ENCODE data around the gene COX4I2. TPM values are rescaled to one million over a fixed set of nuclear protein-coding genes. Genes with fewer than 3 reads are reported as not detected.
A peak's percentile ranks its signal among the peaks of the same experiment; 100 is the strongest.
"Not testable (repeated sequence)": the region's sequence is repeated elsewhere in the genome, so short reads cannot be mapped to it uniquely, and the experiment has no call there.

COX4I2 gene
- total RNA-seq, 1 experiment from 2014 or later: not detected

DNA sequence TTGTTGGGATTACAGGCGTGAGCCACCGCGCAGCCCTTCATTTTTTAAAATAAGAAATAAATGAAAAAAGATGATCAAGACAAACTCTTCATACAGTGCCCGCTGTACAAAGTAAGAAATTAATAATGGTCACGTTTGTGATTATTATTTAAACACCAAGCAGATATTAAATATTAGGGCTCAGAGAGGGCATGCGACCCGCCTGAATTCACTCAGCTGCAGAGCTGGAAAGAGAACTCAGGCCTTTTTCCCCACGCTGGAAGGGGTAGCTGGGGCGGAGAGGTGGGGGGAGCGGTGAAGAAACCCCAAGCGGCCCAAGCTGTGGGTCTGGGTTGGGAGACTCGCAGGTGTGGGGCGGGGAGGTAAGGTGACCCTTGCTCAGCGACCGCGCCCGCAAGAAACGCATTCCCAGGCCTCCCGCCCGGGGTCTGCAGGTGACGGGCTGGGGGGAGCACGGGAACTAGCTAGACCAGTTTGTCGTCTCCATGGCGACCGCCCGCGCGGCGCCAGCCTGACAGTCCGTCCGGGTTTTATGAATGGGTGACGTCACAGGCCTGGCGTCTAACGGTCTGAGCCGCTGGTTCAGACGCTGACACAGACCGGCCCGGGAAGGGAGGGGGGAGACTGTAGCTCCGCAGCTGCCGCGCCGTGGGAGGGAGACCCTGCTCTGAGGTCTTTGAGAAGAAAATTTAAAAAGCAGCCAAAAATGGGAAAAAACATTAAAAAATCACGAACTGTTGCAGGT lies 33.7 kb upstream of the COX4I2 start:
- Histone ChIP-seq H3K36me3 (peaks cover 28% of the 10 kb centered on the region), H3K4me1 (replicated peaks) (peaks cover 48% of the 10 kb centered on the region), H3K9me3 (replicated peaks) (no peaks in the 10 kb centered on the region; the same call in 1 of the 2 replicates), H3K4me3 (peak overlapping the region; percentile 69), H3K27ac (peak overlapping the region; percentile 99), H3K27me3 (replicated peaks) (no peaks in the 10 kb centered on the region)
- peak; percentile 98 to 100 for DNase-seq (ENCODE audit: low read depth in 1 of 2, low spot score in 2 of 2)

- Histone ChIP-seq H3K9me3 (replicated peaks) (no peaks in the 10 kb centered on the region; the same call in 1 of the 2 replicates), H3K27ac (peak overlapping the region; percentile 99), H3K27me3 (replicated peaks) (no peaks in the 10 kb centered on the region), H3K4me1 (replicated peaks) (peaks cover 49% of the 10 kb centered on the region), H3K36me3 (peaks cover 28% of the 10 kb centered on the region), H3K4me3 (peak overlapping the region; percentile 69)
- no peak for DNase-seq (ENCODE audit: low read depth in 1 of 2, low spot score in 2 of 2)
Measured at GRCh38 chr20:31604567-31605030, 33.1 kb upstream of the COX4I2 start.

GRCh38 chr20:31605031-31605901 lies 32.4 kb upstream of the COX4I2 start, which contains the start of gene ID1:
TSS of gene ID1 (plus strand) at chr20:31605289. CDS start at chr20:31605388, 99 bp downstream.
- no peaks in the 10 kb centered on the region for H3K27me3 ChIP-seq (replicated peaks)
- no peaks in the 10 kb centered on the region; the same call in 1 of the 2 replicates for H3K9me3 ChIP-seq (replicated peaks)
- H3K4me1 ChIP-seq (replicated peaks): peaks cover 51% of the 10 kb centered on the region
- peak within 1 kb of the TSS; percentile 69 for H3K4me3 ChIP-seq
- DNase-seq (ENCODE audit: low read depth in 1 of 2, low spot score in 2 of 2): peak; percentile 97 to 99
- H3K36me3 ChIP-seq: peaks cover 28% of the 10 kb centered on the region
- peak within 1 kb of the TSS; percentile 99 for H3K27ac ChIP-seq

GRCh38 chr20:31605902-31606803 lies 31.6 kb upstream of the COX4I2 start:
- H3K27me3 ChIP-seq (replicated peaks): no peaks in the 10 kb centered on the region
- peak overlapping the region; percentile 69 for H3K4me3 ChIP-seq
- H3K4me1 ChIP-seq (replicated peaks): peaks cover 60% of the 10 kb centered on the region
- H3K27ac ChIP-seq: peak overlapping the region; percentile 99
- H3K36me3 ChIP-seq: peaks cover 28% of the 10 kb centered on the region
- DNase-seq (ENCODE audit: low read depth in 1 of 2, low spot score in 2 of 2): no peak
- no peaks in the 10 kb centered on the region; the same call in 1 of the 2 replicates for H3K9me3 ChIP-seq (replicated peaks)

DNA sequence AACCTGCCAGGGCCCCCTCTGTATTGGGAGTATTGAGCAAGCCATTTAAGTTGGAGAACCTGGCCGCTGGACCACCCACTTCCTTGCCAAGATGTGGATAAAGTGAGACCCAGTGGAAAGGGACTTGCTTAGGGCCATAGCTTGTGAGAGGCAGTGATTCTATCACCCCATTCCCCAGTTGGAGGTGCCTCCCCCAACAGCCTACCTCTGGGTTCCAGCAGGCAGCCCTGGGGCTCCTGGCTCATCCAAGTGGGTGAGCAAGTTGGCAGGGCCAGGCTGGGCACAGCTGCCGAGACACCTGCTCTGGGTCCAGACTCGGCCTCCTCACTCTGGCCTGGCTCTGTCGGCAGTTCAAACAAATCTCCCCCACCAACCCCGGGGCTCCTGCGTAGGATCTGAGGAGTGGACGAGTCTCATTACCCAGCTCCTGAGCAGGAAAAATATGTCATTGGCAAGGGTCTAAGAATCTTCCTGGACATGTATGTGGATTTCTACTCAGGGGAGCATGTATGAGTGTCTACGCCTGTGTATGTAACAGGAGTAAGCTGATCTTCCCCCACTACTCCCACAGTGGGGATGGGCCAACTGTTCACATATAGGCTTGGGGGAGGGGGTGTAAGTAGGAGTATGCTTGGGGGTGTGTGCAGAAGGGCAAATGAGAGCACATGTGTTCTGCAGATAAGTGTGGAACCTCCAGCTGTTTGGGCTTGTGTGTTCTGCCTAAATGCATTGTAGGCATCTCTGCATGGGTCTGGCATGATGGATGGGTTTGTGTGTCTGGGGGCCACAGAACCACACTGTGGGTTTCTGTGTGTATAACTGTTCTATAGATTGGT lies 30.7 kb upstream of the COX4I2 start:
- H3K4me1 ChIP-seq (replicated peaks): peaks cover 61% of the 10 kb centered on the region
- H3K27me3 ChIP-seq (replicated peaks): no peaks in the 10 kb centered on the region
- DNase-seq (ENCODE audit: low read depth in 1 of 2, low spot score in 2 of 2): peak; percentile 65 to 73
- H3K27ac ChIP-seq: peak overlapping the region; percentile 99
- no peaks in the 10 kb centered on the region; the same call in 1 of the 2 replicates for H3K9me3 ChIP-seq (replicated peaks)
- H3K4me3 ChIP-seq: peak overlapping the region; percentile 69
- H3K36me3 ChIP-seq: peaks cover 28% of the 10 kb centered on the region

- H3K4me1 ChIP-seq (replicated peaks): peaks cover 58% of the 10 kb centered on the region
- H3K36me3 ChIP-seq: peaks cover 28% of the 10 kb centered on the region
- no peaks in the 10 kb centered on the region; the same call in 1 of the 2 replicates for H3K9me3 ChIP-seq (replicated peaks)
- H3K4me3 ChIP-seq: peak overlapping the region; percentile 69
- peak in 1 of 2 experiments; percentile 52 for DNase-seq (ENCODE audit: low read depth in 1 of 2, low spot score in 2 of 2)
- peak overlapping the region; percentile 99 for H3K27ac ChIP-seq
- no peaks in the 10 kb centered on the region for H3K27me3 ChIP-seq (replicated peaks)
Measured at GRCh38 chr20:31607640-31608250, 30.0 kb upstream of the COX4I2 start.

GRCh38 chr20:31608251-31608945 lies 29.3 kb upstream of the COX4I2 start:
- peak; percentile 71 to 72 for DNase-seq (ENCODE audit: low read depth in 1 of 2, low spot score in 2 of 2)
- Histone ChIP-seq H3K4me3 (peak overlapping the region; percentile 69), H3K27ac (peak overlapping the region; percentile 99), H3K27me3 (replicated peaks) (no peaks in the 10 kb centered on the region), H3K9me3 (replicated peaks) (no peaks in the 10 kb centered on the region; the same call in 1 of the 2 replicates), H3K36me3 (peaks cover 28% of the 10 kb centered on the region), H3K4me1 (replicated peaks) (peaks cover 54% of the 10 kb centered on the region)

- DNase-seq (ENCODE audit: low read depth in 1 of 2, low spot score in 2 of 2); H3K27me3 ChIP-seq (replicated peaks): not testable (repeated sequence)
- H3K4me1 ChIP-seq (replicated peaks): peaks cover 41% of the 10 kb centered on the region
Measured at GRCh38 chr20:31612271-31612640, 25.5 kb upstream of the COX4I2 start.

GRCh38 chr20:31615416-31615815 lies 22.3 kb upstream of the COX4I2 start:
- Histone ChIP-seq H3K9me3 (replicated peaks) (no peaks in the 10 kb centered on the region), H3K36me3 (no peaks in the 10 kb centered on the region), H3K4me3 (no peak overlapping the region), H3K27me3 (replicated peaks) (peaks cover 6% of the 10 kb centered on the region; the same call in 1 of the 2 replicates), H3K4me1 (replicated peaks) (peaks cover 19% of the 10 kb centered on the region), H3K27ac (no peak overlapping the region)
- DNase-seq (ENCODE audit: low read depth in 1 of 2, low spot score in 2 of 2): no peak

More at GRCh38 chr20:31612271-31612640, 25.5 kb upstream of the COX4I2 start:
- H3K9me3 ChIP-seq (replicated peaks); H3K4me3 ChIP-seq; H3K36me3 ChIP-seq; H3K27ac ChIP-seq: not testable (repeated sequence)

GRCh38 chr20:31617432-31618104 lies 20.1 kb upstream of the COX4I2 start:
- Histone ChIP-seq H3K4me1 (replicated peaks) (peaks cover 4% of the 10 kb centered on the region), H3K4me3 (no peak overlapping the region), H3K36me3 (no peaks in the 10 kb centered on the region), H3K27me3 (replicated peaks) (peaks cover 6% of the 10 kb centered on the region; the same call in 1 of the 2 replicates), H3K27ac (no peak overlapping the region), H3K9me3 (replicated peaks) (no peaks in the 10 kb centered on the region)
- no peak for DNase-seq (ENCODE audit: low read depth in 1 of 2, low spot score in 2 of 2)

DNA sequence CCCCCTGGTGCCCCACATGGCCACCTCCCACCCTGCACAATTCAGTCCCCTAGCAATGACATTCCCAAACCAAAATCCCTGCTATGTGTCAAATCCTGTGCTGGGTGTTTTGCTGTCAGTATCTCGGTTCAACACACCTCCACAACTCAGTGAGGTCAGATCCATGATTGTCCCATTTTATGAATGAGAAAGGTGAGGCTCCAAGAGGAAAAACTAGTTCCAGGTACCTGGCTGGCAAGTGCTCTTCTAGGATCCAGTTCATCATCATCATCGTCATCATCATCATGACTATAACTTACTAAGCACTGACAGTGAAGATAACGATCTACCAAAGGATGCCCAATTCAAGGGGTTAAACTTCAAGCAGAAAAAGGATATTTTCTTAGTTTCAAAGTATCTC lies 17.5 kb upstream of the COX4I2 start:
- Histone ChIP-seq H3K4me1 (replicated peaks) (no peaks in the 10 kb centered on the region), H3K27ac (no peak overlapping the region), H3K4me3 (no peak overlapping the region), H3K36me3 (no peaks in the 10 kb centered on the region), H3K27me3 (replicated peaks) (peaks cover 6% of the 10 kb centered on the region; the same call in 1 of the 2 replicates), H3K9me3 (replicated peaks) (no peaks in the 10 kb centered on the region)
- DNase-seq (ENCODE audit: low read depth in 1 of 2, low spot score in 2 of 2): no peak
